Transverse colon (tissue), 4 donors: ENCODE measurements around the gene CACNA1G.

Experiments
- CTCF ChIP-seq, 5 experiments: fragments of 200-600 bp in 3 of 5; fragments of 450-650 bp in 2 of 5; sonication (generic) in 3 of 5; IDR thresholded peaks; 1 replicate in 2 of 5; 2 replicates in 3 of 5; pipeline ENCODE4 v1.5.1; 2016 to 2017; ENCODE audit warnings: antibody characterized with exemption in 5 of 5, inconsistent platforms in 3 of 5, mild to moderate bottlenecking in 2 of 5, moderate library complexity in 1 of 5
- EP300 ChIP-seq: sonication (generic); formaldehyde crosslinking; IDR thresholded peaks from one replicate; pipeline ENCODE4 v1.6.1; 2017; ENCODE audit warnings: antibody characterized with exemption, low read depth
- POLR2A ChIP-seq: fragments of 450-650 bp; IDR thresholded peaks from one replicate; pipeline ENCODE4 v1.6.1; 2016; ENCODE audit warnings: antibody characterized with exemption, mild to moderate bottlenecking, moderate library complexity
- POLR2AphosphoS5 ChIP-seq, 3 donors: sonication (generic); formaldehyde crosslinking; IDR thresholded peaks; one replicate each; pipeline ENCODE4 v1.6.1; 2016; ENCODE audit warnings: antibody characterized with exemption in 3 of 3

DNA sequence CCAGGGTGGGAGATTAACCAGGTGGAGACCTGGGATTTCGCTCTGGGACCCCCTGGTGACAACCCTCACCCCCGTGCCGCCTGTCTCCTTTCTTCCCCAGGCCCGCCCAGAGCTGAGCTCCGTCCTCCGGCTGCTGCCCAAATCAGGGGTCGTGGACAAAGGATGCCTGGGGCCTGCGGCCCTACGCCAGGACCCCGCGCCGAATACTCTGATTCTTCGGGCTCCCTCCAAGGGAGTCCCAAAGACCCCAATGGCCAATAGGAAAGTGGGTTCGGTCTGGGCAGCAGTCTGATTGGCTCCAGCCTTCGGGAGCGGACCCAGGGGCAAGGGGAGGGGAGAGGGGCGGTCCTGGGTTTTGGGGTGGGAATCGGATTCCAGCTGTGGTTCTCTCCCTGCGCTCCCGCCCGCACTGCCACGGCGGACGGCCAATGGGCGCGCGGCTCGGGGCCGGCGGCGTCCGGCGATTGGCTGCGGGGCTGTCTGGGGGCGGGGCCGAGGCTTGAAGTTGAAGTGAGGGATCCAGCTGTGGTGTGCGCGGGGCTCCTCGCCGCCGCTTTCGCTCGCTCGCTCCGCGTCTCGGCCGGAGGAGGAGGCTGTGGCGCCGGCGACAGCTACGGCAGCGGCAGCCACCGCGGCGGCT lies at the start of gene CACNA1G:
- TF ChIP-seq POLR2AphosphoS5 (IDR thresholded peaks at IDR 0.05), result peak in 2 of 3 donors; percentile 9 to 19
- TF ChIP-seq POLR2A, result no peak
- no peak for TF ChIP-seq CTCF (IDR thresholded peaks at IDR 0.05)
- TF ChIP-seq EP300, result no peak
